ENCODE data around the gene PKDCC.

Gene PKDCC, protein sequence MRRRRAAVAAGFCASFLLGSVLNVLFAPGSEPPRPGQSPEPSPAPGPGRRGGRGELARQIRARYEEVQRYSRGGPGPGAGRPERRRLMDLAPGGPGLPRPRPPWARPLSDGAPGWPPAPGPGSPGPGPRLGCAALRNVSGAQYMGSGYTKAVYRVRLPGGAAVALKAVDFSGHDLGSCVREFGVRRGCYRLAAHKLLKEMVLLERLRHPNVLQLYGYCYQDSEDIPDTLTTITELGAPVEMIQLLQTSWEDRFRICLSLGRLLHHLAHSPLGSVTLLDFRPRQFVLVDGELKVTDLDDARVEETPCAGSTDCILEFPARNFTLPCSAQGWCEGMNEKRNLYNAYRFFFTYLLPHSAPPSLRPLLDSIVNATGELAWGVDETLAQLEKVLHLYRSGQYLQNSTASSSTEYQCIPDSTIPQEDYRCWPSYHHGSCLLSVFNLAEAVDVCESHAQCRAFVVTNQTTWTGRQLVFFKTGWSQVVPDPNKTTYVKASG

DNA sequence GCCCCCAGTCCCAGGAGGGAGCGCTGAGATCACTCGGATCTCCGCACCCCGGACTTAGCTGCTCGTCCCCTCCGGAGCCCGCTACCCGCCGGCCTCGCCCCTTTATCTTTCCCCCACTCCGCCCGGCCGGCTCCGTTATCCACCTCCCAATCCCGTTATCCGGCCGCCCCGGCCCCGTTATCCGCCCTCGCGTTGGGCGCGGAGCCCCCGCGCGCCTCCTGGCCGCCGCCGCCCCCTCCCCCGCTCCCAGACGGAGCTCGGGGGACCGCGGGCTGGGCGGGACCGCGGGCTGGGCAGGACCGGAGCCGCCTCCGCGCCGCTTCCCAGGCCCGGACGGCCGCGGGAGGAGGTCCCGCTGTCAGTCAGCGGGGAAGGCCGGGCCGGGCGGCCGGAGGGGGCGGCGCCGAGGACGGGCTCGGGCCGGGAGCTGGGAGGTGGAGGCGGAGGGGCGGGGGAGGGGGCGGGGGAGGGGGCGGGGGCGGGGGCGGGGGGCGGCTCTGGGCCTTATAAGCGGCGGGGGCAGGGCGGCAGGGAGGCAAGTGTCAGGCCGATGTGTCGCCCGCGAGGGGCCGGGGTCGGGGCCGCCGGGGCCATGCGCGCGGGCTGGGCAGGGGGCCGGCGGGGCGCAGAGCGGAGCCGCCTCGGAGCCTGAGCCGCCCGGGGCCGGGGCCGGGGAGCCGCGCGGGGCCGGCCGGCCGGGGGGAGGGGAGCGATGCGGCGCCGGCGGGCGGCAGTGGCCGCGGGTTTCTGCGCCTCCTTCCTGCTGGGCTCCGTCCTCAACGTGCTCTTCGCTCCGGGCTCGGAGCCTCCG, at the start of gene PKDCC:
Gene PKDCC (plus strand): TSS at position 534 of the 811 bp plus-strand sequence. CDS start 179 bp downstream, at position 713.
- DNase-seq, result peak; percentile 80

DNA sequence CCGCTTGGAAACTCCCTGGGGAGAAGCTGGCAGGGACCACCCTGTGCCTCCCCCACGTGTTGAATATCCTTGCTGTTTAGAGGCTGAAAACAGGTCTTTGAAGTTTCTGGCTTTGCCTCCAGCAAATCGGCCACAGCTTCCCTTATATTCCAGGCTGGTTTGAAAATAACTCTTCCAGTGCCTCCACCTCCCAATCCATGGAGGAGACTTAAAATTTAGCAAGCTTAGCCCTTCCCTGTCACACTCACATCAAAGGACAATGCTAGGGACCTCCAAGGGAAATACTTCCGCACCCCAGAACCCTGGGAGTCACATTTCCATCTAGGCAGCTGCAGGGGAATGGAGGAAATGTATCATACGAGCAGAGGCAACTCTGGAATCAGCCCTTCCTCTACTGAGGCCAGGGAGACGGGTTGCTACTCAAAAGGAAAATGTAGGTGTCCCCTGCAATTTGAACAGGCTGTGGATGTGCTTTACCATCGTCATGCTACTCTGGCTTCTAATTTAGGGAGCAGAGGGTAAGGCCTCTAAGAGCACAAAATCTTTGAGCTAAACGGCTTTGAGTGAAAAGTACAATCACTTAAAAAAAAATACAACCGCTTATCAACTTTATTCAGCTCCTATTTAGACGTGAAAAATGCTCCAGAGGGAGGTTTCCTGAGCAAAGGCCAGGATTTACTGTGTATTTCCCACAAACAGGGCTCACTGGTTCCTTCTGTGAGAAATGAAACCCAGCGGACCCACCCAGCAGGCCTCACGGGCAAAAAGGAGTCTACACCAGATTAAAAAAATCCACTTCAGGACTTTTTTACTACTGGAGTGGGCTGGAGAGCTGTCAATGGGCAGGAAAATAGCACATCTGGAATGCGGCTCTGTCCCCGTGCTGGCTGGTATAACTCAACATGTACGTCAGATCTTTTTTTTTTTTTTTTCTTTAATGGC, 49.4 kb upstream of the PKDCC start:
- no peak for DNase-seq

- no peak for DNase-seq
Measured at GRCh38 chr2:41999128-41999480, 48.7 kb upstream of the PKDCC start.

DNA sequence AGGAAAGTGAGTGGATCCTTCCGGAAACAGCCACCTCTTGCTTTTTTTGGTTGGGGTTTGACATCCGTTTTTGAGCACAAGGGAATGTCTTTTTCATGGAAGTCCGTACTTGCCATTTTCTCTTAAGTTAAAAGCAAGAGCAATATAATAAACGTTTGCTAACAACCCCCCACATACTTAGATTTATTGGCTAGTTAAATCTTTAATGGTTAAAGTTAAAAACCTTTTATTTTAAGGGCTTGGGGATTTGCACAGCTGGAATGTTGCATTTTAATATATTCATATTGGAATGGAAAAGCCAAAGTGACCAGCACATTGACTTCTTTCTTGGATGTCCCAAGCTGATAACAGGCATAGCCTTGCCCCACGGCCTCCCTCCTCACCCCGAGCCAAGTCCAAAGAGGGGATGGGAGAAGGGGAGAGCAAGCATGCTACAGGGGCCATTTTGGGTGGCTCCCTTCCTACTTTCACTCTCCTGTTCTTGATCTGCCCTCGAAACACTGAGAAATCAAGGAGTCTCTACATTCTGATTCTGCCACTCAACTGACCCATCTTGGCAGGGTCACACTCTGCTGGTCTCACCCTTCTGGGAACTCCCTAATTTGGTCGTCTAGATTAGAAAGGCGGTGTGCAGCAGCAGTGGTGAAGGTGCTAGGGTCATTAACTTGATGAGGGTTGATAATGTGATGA, 48.1 kb upstream of the PKDCC start:
- no peak for DNase-seq

GRCh38 chr2:42001711-42002201, 46.1 kb upstream of the PKDCC start:
- no peak for DNase-seq

- DNase-seq, result no peak
Measured at GRCh38 chr2:42007551-42007950, 40.3 kb upstream of the PKDCC start.

DNA sequence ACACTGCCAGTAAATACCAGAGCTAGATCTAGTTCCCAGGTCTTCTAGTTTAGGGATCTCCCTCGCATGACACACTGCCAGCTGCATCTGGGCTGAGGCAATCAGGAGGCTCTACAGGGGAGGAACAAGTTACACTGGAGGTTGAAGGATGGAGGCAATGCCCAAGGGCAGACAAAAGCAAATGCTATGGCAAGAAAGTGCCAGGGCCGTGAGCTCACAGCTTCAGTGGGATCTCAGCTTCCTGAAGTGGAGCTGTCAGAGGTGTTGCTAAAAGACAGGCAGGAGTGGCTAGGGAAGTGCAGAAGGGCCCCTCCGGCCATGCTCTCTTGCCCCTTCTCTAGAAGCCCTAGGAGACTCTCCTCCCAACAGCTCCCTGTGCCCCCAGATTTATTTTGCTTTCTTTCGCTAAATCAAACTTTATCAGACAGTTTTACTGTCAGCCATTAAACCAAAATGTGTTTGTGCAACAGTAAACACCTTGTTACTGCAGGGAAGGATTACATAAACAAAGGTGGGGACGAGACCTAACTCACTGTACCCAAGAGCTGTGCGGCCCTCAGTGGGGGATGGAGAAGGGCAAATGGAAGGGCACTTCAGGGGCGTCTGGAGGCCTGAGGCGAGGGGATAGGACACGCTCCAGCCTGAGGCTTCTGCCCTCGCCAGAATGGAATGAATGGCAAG, 39.4 kb upstream of the PKDCC start:
- DNase-seq, result peak; percentile 12

GRCh38 chr2:42009657-42010580, 37.9 kb upstream of the PKDCC start:
- DNase-seq, result no peak

DNA sequence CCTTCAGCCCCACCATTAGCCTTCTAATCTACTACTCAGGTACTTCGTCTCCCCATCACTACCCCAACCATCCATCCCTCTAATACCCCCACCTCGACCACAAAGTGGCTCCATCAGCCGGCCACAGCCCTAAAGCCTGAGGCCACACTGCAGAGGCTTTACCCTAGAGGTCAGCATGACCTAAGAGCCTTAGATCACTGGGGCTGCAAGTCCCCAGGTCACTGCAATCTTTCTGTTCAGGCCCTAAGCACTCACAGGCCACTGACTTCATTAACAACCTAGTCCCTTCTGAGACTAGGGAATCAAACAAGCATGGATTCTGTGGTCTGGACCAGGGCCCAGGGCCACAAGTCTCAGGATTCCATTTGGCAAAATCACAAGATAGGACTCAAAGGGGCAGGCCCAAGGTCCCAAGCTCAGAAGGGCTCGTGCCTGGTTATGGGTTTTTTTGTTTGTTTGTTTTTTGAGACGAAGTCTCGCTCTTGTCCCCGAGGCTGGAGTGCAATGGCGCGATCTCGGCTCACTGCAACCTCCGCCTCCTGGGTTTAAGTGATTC, 37.0 kb upstream of the PKDCC start:
- peak; percentile 84 for DNase-seq

DNA sequence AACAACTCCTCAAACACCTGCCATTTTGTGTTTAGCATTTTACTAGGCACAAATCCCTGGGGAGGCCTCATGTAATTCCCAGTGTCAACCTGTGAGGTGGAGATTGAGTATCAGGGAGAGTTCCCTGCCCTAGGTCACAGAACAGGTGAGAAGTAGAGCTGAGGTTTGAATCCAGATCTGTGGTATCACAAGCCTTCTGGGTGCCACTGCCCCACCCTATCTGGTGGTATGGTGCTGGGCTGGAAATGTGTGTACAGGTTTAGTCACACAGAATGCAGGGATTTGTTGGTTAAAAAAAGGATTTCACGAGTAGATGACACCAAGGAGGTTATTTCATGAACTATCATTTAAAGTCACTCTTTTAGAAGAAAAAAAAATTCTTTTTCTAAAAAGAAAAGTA, 35.7 kb upstream of the PKDCC start:
- DNase-seq, result no peak

DNA sequence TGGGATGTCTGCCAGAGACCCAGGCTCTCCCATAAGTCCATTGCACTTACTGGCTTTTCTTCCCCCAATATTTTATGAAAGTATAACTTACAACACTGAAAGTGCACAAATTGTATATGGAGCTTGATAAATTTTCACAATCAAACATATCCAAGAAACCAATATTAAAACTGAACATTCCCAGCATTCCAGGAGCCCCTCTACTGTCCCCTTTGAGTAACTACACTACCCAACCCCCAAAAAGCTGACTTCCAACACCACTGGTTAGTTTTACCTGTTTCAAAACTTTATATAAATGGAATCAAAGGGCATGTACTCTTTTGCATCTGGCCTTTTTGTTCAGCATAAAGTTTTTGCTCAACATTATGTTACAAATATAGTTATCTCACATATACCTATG, 35.2 kb upstream of the PKDCC start:
- no peak for DNase-seq

DNA sequence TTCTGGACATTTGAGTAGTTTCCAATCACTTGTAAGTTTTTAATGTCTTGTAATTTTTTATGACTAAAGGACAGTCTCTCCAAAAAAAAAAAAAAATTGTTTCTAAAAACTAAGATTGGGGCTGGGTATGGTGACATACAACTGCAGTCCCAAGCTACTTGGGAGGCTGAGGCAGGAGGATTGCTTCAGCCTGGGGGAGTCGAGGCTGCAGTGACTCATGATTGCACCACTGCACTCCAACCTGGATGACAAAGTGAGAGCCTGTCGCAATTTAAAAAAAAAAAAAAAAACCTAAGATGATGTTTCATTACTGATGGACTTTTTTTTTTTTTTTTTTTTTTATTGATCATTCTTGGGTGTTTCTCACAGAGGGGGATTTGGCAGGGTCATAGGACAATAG, 34.4 kb upstream of the PKDCC start:
- no peak for DNase-seq

- peak; percentile 70 for DNase-seq
Measured at GRCh38 chr2:42021464-42021863, 26.4 kb upstream of the PKDCC start.

GRCh38 chr2:42025151-42025582, 22.7 kb upstream of the PKDCC start:
- no peak for DNase-seq

DNA sequence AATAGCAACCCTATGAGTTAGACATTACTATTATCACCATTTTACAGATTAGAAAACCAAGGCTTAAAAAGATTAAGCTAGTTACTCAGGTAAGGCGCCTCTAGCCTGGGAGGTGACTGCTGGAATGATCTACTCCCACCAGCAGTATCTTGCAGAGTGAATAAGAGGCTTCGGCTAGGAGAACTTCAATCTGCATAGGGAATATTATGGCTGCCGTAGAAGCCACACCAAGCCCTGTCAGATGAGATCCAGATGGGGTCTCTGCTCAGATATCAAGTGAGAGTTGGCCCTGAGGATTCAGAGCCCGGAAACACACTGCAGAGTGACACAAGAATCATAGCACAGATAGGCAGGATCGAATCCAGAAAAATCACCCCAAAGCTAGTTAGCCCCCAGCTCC, 21.5 kb upstream of the PKDCC start:
- DNase-seq, result no peak

GRCh38 chr2:42028571-42029148, 19.2 kb upstream of the PKDCC start:
- DNase-seq, result no peak

GRCh38 chr2:42029171-42029570, 18.6 kb upstream of the PKDCC start:
- DNase-seq, result no peak

DNA sequence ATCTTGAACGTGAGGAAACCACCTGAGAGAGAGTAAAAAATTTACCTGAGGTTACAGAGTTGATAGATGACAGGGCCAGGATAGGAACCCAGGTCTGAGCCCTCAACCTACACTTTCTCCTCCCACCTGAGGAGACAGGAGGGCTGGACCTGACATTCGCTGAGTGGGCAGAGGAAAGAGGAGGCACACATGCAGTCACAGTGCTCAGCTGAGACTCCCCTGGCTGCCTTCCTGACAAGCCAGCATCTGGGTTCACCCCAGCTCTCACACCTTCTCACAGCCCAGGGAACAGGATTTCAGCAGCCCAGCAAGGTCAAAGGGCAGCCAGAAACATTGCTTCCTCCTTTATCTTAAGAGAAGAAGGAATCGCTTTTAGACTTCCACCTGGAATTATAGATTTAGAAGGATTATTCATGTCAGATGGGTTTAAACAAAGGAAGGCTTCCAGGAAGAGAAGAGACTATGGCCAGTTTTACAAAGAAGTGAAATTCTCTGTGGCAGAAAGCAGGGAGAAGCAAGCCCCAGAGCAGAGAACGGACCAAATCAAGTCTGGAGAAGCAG, 18.1 kb upstream of the PKDCC start:
- DNase-seq, result no peak

GRCh38 chr2:42030200-42030759, 17.5 kb upstream of the PKDCC start:
- DNase-seq, result no peak

Measured in HCEC 1CT (cell line).